KOPT-K1 (cell line): ENCODE measurements around the gene RALGPS2.

Experiments
- H3K27ac ChIP-seq: fragments of 200-600 bp; sonication (generic); 2 replicates; pipeline ENCODE4 v1.5.1; 2016; ENCODE audit warnings: antibody characterized with exemption, mild to moderate bottlenecking, low read depth, low read length; ENCODE audit not compliant: poor library complexity, severe bottlenecking
- H3K36me3 ChIP-seq: fragments of 200-600 bp; sonication (generic); 2 replicates; pipeline ENCODE4 v1.5.1; 2017; ENCODE audit warnings: antibody characterized with exemption, mild to moderate bottlenecking, low read length, moderate library complexity; ENCODE audit not compliant: insufficient read depth
- H3K9me3 ChIP-seq: fragments of 200-600 bp; sonication (generic); 2 replicates; pipeline ENCODE4 v1.5.1; 2017; ENCODE audit warnings: antibody characterized with exemption, low read length, mild to moderate bottlenecking; ENCODE audit not compliant: insufficient read depth, poor library complexity, severe bottlenecking

The RALGPS2 gene

GRCh38 chr1:178881950-178882349, 156.9 kb downstream of the RALGPS2 start:
- Histone ChIP-seq H3K27ac (no peak overlapping the region), H3K9me3 (no peaks in the 10 kb centered on the region), H3K36me3 (no peaks in the 10 kb centered on the region; the same call in 1 of the 2 replicates)

GRCh38 chr1:178885869-178886268, 160.8 kb downstream of the RALGPS2 start:
- no peaks in the 10 kb centered on the region for H3K9me3 ChIP-seq
- H3K27ac ChIP-seq: no peak overlapping the region
- no peaks in the 10 kb centered on the region; the same call in 1 of the 2 replicates for H3K36me3 ChIP-seq

- Histone ChIP-seq H3K9me3 (no peaks in the 10 kb centered on the region), H3K27ac (no peak overlapping the region), H3K36me3 (no peaks in the 10 kb centered on the region; the same call in 1 of the 2 replicates)
These were observed 161.5 kb downstream of the RALGPS2 start for GRCh38 chr1:178886551-178886950.

GRCh38 chr1:178895928-178896327, 170.9 kb downstream of the RALGPS2 start:
- Histone ChIP-seq H3K9me3 (no peaks in the 10 kb centered on the region), H3K27ac (no peak overlapping the region), H3K36me3 (no peaks in the 10 kb centered on the region)

GRCh38 chr1:178898401-178898800, 173.4 kb downstream of the RALGPS2 start:
- Histone ChIP-seq H3K9me3 (no peaks in the 10 kb centered on the region), H3K36me3 (no peaks in the 10 kb centered on the region), H3K27ac (no peak overlapping the region)

GRCh38 chr1:178899402-178899801, 174.4 kb downstream of the RALGPS2 start:
- no peaks in the 10 kb centered on the region for H3K9me3 ChIP-seq
- H3K36me3 ChIP-seq: no peaks in the 10 kb centered on the region
- H3K27ac ChIP-seq: no peak overlapping the region

GRCh38 chr1:178901482-178902125, 176.6 kb downstream of the RALGPS2 start:
- no peaks in the 10 kb centered on the region for H3K9me3 ChIP-seq
- no peak overlapping the region for H3K27ac ChIP-seq
- H3K36me3 ChIP-seq: no peaks in the 10 kb centered on the region

GRCh38 chr1:178908358-178908757, 183.3 kb downstream of the RALGPS2 start:
- Histone ChIP-seq H3K9me3 (no peaks in the 10 kb centered on the region), H3K36me3 (no peaks in the 10 kb centered on the region), H3K27ac (no peak overlapping the region)

GRCh38 chr1:178910023-178910422, 185.0 kb downstream of the RALGPS2 start:
- H3K27ac ChIP-seq: no peak overlapping the region
- H3K36me3 ChIP-seq: no peaks in the 10 kb centered on the region
- H3K9me3 ChIP-seq: no peaks in the 10 kb centered on the region

- Histone ChIP-seq H3K36me3 (0 out of 2 replicates have a peak, but pooled peaks cover 8% of the 10 kb centered on the region), H3K27ac (no peak overlapping the region), H3K9me3 (no peaks in the 10 kb centered on the region)
These were observed 187.6 kb downstream of the RALGPS2 start for GRCh38 chr1:178912597-178912996.

GRCh38 chr1:178916448-178917174, 191.6 kb downstream of the RALGPS2 start:
- Histone ChIP-seq H3K27ac (no peak overlapping the region), H3K9me3 (no peaks in the 10 kb centered on the region), H3K36me3 (0 out of 2 replicates have a peak, but pooled peaks cover 8% of the 10 kb centered on the region)

GRCh38 chr1:178918308-178918707, 193.3 kb downstream of the RALGPS2 start:
- Histone ChIP-seq H3K36me3 (0 out of 2 replicates have a peak, but pooled peaks cover 8% of the 10 kb centered on the region), H3K27ac (no peak overlapping the region), H3K9me3 (no peaks in the 10 kb centered on the region)

GRCh38 chr1:178918955-178919354, 193.9 kb downstream of the RALGPS2 start:
- Histone ChIP-seq H3K36me3 (0 out of 2 replicates have a peak, but pooled peaks cover 8% of the 10 kb centered on the region), H3K27ac (no peak overlapping the region), H3K9me3 (peaks cover 4% of the 10 kb centered on the region)

- Histone ChIP-seq H3K9me3 (peaks cover 9% of the 10 kb centered on the region), H3K36me3 (0 out of 2 replicates have a peak, but pooled peaks cover 8% of the 10 kb centered on the region), H3K27ac (no peak overlapping the region)
These were observed 194.5 kb downstream of the RALGPS2 start for GRCh38 chr1:178919581-178919980.

- Histone ChIP-seq H3K9me3 (peaks cover 18% of the 10 kb centered on the region), H3K27ac (no peak overlapping the region), H3K36me3 (0 out of 2 replicates have a peak, but pooled peaks cover 4% of the 10 kb centered on the region)
These were observed 196.5 kb downstream of the RALGPS2 start for GRCh38 chr1:178921499-178921898.
